ENCODE data around the gene WWOX.

WWOX gene

GRCh38 chr16:78639775-78640174 lies 540.3 kb downstream of the WWOX start:
- no peak for DNase-seq (ENCODE audit: extremely low read depth, low read depth)
- no peak for TF ChIP-seq CTCF (IDR thresholded peaks at IDR 0.05; ENCODE audit: low read depth, low read length)

- no peak for TF ChIP-seq CTCF (IDR thresholded peaks at IDR 0.05; ENCODE audit: low read depth, low read length)
- DNase-seq (ENCODE audit: extremely low read depth, low read depth), result no peak
These were observed 541.4 kb downstream of the WWOX start for GRCh38 chr16:78640886-78641285.

- DNase-seq (ENCODE audit: extremely low read depth, low read depth), result no peak
These were observed 542.0 kb downstream of the WWOX start for GRCh38 chr16:78641433-78641832.

GRCh38 chr16:78642621-78643285 lies 543.3 kb downstream of the WWOX start:
- TF ChIP-seq CTCF (IDR thresholded peaks at IDR 0.05; ENCODE audit: low read depth, low read length), result no peak
- DNase-seq (ENCODE audit: extremely low read depth, low read depth), result no peak

More at GRCh38 chr16:78641433-78641832, 542.0 kb downstream of the WWOX start:
- TF ChIP-seq CTCF (IDR thresholded peaks at IDR 0.05; ENCODE audit: low read depth, low read length), result no peak

- TF ChIP-seq CTCF (IDR thresholded peaks at IDR 0.05; ENCODE audit: low read depth, low read length), result no peak
These were observed 546.2 kb downstream of the WWOX start for GRCh38 chr16:78645657-78646056.

GRCh38 chr16:78647019-78647418 lies 547.6 kb downstream of the WWOX start:
- TF ChIP-seq CTCF (IDR thresholded peaks at IDR 0.05; ENCODE audit: low read depth, low read length), result no peak
- DNase-seq (ENCODE audit: extremely low read depth, low read depth), result no peak

More at GRCh38 chr16:78645657-78646056, 546.2 kb downstream of the WWOX start:
- DNase-seq (ENCODE audit: extremely low read depth, low read depth), result no peak

- TF ChIP-seq CTCF (IDR thresholded peaks at IDR 0.05; ENCODE audit: low read depth, low read length), result no peak
- DNase-seq (ENCODE audit: extremely low read depth, low read depth), result no peak
These were observed 548.0 kb downstream of the WWOX start for GRCh38 chr16:78647491-78647890.
